ENCODE results near the gene ERCC2.

GRCh38 chr19:45356760-45357444 is 13.5 kb downstream of the ERCC2 start:
- TF ChIP-seq YY1 (IDR thresholded peaks at IDR 0.05; ENCODE audit: low read depth) (no peak), REST (IDR thresholded peaks at IDR 0.05; ENCODE audit: low read depth) (no peak), TAF1 (IDR thresholded peaks at IDR 0.05; ENCODE audit: low read depth) (no peak), CREB1 (IDR thresholded peaks at IDR 0.05; ENCODE audit: low read depth) (no peak), EP300 (IDR thresholded peaks at IDR 0.05; ENCODE audit: borderline replicate concordance) (no peak), USF1 (IDR thresholded peaks at IDR 0.05) (no peak), EGR1 (IDR thresholded peaks at IDR 0.05) (no peak), RAD21 (IDR thresholded peaks at IDR 0.05; ENCODE audit: low read depth) (no peak)
- TF ChIP-seq, protein P1, sequence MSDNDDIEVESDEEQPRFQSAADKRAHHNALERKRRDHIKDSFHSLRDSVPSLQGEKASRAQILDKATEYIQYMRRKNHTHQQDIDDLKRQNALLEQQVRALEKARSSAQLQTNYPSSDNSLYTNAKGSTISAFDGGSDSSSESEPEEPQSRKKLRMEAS (IDR thresholded peaks at IDR 0.05) = no peak
